Liver (tissue), 3 donors: ENCODE data around the gene MIF4GD.

Experiments used
- FOXA1 ChIP-seq: IDR thresholded peaks from 2 replicates; pipeline ENCODE4 v1.6.1; 2016; ENCODE audit warnings: antibody characterized with exemption
- HNF4A ChIP-seq, 2 donors: conservative IDR thresholded peaks; 2 replicates each; pipeline ENCODE4 v1.6.1; 2016; ENCODE audit warnings: antibody characterized with exemption in 2 of 2, mild to moderate bottlenecking in 2 of 2
- RXRA ChIP-seq, 2 donors: IDR thresholded peaks; 2 replicates each; pipeline ENCODE4 v1.6.1; 2017 to 2018; ENCODE audit warnings: antibody characterized with exemption in 2 of 2, mild to moderate bottlenecking in 1 of 2
- TAF1 ChIP-seq: conservative IDR thresholded peaks from 2 replicates; pipeline ENCODE4 v1.6.1; 2016; ENCODE audit warnings: antibody characterized with exemption, mild to moderate bottlenecking
- TF ChIP-seq, protein P1 (sequence below): fragments of 150-350 bp; IDR thresholded peaks from 2 replicates; pipeline ENCODE4 v1.5.1; 2017; ENCODE audit warnings: improper control_type of control experiment, low read depth, low read length; ENCODE audit not compliant: missing input control
- TF ChIP-seq, protein P2 (sequence below): IDR thresholded peaks from 2 replicates; pipeline ENCODE4 v1.6.1; 2016; ENCODE audit warnings: antibody characterized with exemption
- TF ChIP-seq, protein P3 (sequence below): IDR thresholded peaks from 2 replicates; pipeline ENCODE4 v1.6.1; 2016; ENCODE audit warnings: antibody characterized with exemption
- TF ChIP-seq, protein P4 (sequence below): IDR thresholded peaks from 2 replicates; pipeline ENCODE4 v1.6.1; 2016; ENCODE audit warnings: antibody characterized with exemption, mild to moderate bottlenecking
- donor health status: healthy.
- donor health status: healthy.

DNA sequence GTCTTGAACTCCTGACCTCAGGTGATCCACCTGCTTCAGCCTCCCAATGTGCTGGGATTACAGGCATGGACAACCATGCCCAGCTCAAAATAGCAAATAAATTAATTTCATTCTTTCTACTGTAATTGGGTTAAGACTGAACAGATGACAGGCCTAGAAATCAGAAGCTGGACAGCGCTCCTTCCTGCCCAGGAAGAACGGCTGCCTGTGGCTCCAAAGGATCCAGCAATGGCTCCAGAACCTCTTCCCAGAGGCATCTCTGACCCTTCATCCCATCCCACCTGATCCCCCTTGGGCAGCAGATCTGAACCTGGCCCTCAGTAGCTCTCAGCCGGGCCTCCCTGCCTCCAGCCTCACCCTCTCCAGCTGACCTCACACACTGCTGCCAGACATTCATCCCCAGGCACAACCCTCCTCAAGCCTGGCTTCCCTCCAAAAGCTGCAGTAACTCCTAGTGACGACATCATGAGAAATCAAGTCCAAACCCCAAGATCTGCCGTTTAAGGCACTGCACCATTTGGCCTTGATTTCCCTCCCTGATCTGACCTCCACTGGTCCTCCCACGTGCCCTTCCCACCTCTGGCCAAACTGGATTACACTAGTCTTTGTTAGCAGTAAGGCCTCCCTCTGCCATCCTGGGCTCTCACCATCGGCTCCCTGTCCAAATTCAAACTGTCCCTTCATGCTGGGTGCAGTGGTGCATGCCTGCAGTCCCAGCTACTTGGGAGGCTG is 3.1 kb upstream of the MIF4GD start:
- TF ChIP-seq, protein P1, sequence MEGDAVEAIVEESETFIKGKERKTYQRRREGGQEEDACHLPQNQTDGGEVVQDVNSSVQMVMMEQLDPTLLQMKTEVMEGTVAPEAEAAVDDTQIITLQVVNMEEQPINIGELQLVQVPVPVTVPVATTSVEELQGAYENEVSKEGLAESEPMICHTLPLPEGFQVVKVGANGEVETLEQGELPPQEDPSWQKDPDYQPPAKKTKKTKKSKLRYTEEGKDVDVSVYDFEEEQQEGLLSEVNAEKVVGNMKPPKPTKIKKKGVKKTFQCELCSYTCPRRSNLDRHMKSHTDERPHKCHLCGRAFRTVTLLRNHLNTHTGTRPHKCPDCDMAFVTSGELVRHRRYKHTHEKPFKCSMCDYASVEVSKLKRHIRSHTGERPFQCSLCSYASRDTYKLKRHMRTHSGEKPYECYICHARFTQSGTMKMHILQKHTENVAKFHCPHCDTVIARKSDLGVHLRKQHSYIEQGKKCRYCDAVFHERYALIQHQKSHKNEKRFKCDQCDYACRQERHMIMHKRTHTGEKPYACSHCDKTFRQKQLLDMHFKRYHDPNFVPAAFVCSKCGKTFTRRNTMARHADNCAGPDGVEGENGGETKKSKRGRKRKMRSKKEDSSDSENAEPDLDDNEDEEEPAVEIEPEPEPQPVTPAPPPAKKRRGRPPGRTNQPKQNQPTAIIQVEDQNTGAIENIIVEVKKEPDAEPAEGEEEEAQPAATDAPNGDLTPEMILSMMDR = no peak
- TF ChIP-seq FOXA1 (no peak), RXRA (IDR thresholded peaks at IDR 0.05) (no peak), TAF1 (no peak), HNF4A (conservative IDR thresholded peaks at IDR 0.05) (no peak)
- TF ChIP-seq, protein P2, sequence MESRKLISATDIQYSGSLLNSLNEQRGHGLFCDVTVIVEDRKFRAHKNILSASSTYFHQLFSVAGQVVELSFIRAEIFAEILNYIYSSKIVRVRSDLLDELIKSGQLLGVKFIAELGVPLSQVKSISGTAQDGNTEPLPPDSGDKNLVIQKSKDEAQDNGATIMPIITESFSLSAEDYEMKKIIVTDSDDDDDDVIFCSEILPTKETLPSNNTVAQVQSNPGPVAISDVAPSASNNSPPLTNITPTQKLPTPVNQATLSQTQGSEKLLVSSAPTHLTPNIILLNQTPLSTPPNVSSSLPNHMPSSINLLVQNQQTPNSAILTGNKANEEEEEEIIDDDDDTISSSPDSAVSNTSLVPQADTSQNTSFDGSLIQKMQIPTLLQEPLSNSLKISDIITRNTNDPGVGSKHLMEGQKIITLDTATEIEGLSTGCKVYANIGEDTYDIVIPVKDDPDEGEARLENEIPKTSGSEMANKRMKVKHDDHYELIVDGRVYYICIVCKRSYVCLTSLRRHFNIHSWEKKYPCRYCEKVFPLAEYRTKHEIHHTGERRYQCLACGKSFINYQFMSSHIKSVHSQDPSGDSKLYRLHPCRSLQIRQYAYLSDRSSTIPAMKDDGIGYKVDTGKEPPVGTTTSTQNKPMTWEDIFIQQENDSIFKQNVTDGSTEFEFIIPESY = no peak
- TF ChIP-seq, protein P3, sequence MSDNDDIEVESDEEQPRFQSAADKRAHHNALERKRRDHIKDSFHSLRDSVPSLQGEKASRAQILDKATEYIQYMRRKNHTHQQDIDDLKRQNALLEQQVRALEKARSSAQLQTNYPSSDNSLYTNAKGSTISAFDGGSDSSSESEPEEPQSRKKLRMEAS = no peak
- TF ChIP-seq, protein P4, sequence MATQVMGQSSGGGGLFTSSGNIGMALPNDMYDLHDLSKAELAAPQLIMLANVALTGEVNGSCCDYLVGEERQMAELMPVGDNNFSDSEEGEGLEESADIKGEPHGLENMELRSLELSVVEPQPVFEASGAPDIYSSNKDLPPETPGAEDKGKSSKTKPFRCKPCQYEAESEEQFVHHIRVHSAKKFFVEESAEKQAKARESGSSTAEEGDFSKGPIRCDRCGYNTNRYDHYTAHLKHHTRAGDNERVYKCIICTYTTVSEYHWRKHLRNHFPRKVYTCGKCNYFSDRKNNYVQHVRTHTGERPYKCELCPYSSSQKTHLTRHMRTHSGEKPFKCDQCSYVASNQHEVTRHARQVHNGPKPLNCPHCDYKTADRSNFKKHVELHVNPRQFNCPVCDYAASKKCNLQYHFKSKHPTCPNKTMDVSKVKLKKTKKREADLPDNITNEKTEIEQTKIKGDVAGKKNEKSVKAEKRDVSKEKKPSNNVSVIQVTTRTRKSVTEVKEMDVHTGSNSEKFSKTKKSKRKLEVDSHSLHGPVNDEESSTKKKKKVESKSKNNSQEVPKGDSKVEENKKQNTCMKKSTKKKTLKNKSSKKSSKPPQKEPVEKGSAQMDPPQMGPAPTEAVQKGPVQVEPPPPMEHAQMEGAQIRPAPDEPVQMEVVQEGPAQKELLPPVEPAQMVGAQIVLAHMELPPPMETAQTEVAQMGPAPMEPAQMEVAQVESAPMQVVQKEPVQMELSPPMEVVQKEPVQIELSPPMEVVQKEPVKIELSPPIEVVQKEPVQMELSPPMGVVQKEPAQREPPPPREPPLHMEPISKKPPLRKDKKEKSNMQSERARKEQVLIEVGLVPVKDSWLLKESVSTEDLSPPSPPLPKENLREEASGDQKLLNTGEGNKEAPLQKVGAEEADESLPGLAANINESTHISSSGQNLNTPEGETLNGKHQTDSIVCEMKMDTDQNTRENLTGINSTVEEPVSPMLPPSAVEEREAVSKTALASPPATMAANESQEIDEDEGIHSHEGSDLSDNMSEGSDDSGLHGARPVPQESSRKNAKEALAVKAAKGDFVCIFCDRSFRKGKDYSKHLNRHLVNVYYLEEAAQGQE = no peak
